GM12892 (cell line): ENCODE data around the gene FPGS.

Source experiments
- POLR2A ChIP-seq: IDR thresholded peaks from 2 replicates; pipeline ENCODE4 v1.6.1; 2011; ENCODE audit warnings: low read depth, low read length, control low read depth
- TAF1 ChIP-seq: IDR thresholded peaks from 2 replicates; pipeline ENCODE4 v1.6.1; 2011; ENCODE audit warnings: low read depth, mild to moderate bottlenecking, control low read depth, low read length, borderline replicate concordance

GRCh38 chr9:127863191-127863621, 60.5 kb downstream of the FPGS start:
- TF ChIP-seq POLR2A (no peak), TAF1 (no peak)
